GM19240 (cell line): ENCODE measurements around the gene SGMS1.
"Not testable (repeated sequence)": the region's sequence is repeated elsewhere in the genome, so short reads cannot be mapped to it uniquely, and the experiment has no call there.

Experiments
- DNase-seq: peaks from one replicate; pipeline ENCODE4 v3.0.0; 2011; ENCODE audit warnings: low spot score; ENCODE audit not compliant: insufficient read length

SGMS1 gene

GRCh38 chr10:50275650-50276235 lies 348.0 kb downstream of the SGMS1 start:
- DNase-seq = peak; percentile 10

DNA sequence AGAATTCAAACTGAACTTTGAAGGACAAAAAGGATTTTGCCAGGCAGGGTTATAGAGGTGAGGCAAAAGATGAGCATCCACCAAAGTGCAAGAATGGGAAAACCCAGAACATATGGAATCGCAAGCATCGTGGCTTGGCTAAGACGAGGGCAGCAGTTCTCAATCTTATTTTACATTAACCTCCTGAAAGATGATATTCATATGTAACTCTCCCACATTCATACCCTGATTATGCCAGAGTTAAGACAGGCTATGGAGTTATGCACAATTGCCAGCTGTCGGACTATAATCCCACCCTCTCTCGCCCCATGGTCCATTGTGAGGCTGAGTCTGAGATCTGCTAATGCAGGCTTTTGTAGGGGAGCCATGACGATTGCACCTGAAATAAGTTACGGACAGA lies 351.2 kb downstream of the SGMS1 start:
- no peak for DNase-seq

DNA sequence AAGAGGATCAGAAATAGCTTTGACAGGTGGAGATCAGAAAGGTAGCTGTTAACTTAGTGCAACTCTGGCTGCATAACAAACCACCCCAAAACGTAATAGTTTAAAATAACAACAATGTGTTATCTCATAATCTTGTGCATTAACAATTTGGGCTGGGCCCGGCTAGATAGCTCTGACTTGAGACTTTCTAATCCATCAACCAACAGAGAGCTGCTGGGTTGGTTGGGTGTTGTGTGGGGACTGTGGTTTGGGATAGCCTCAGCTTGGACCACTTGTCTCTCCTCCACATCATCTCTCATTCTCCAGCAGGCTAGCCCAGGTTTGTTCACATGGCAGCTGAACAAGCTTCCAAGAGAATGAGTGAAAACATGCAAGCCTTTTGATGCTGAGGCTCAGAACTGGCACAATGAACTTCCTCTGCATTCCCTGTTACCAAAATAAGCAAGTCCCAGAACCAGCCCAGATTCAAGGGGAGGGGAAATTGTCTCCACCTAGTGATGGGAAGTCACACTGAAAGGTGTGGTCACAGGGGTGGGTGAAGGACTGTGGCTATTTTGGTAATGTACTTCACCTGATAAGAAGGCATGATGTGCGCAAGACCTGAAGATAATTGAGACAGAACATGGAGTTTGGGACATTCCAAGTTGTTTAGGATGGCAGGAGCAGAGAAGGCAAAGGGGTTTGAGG lies 352.0 kb downstream of the SGMS1 start:
- no peak for DNase-seq

GRCh38 chr10:50267877-50268276 lies 355.9 kb downstream of the SGMS1 start:
- not testable (repeated sequence) for DNase-seq

- DNase-seq = not testable (repeated sequence)
Observed at GRCh38 chr10:50262625-50263024, 361.1 kb downstream of the SGMS1 start.

DNA sequence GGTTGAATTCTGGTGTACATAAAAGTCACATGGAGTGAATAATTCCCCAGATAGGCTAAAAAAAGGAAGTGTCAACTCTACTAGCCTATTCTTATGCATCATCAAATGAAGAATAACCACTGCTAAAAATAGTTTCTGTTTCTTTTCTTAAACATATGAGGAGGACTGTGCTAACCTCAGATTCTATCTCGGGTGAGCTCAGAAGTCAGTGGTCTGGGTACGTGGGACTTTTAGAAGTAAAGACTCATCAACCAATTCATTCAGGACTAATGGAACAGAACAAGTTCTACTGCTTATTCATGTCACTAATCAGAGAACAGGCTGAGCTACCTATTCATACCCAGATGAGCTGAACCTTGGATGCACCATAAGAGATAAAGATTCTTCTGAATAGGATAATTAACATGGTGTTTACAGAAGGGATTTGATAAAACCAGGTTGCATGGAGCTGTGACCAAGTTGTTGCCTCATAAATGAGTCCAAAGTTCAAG lies 362.9 kb downstream of the SGMS1 start:
- peak; percentile 11 for DNase-seq
